Loucy (cell line): Measurements from ENCODE around the gene CIB4.

ENCODE experiments used
- H2AFZ ChIP-seq: fragments of 200-600 bp; sonication (generic); 2 replicates; pipeline ENCODE4 v1.6.0; 2016; ENCODE audit warnings: antibody characterized with exemption, mild to moderate bottlenecking, low read length, moderate library complexity
- H3F3A ChIP-seq: fragments of 200-600 bp; 2 replicates; pipeline ENCODE4 v1.6.0; 2016; ENCODE audit warnings: antibody characterized with exemption, low read depth, mild to moderate bottlenecking
- H3K27me3 ChIP-seq: fragments of 200-600 bp; sonication (generic); 2 replicates; pipeline ENCODE4 v1.6.1; 2014; ENCODE audit warnings: low read length, mild to moderate bottlenecking; ENCODE audit not compliant: insufficient read depth, poor library complexity, severe bottlenecking
- H3K36me3 ChIP-seq: fragments of 200-600 bp; sonication (generic); 2 replicates; pipeline ENCODE4 v1.6.1; 2016; ENCODE audit warnings: low read length; ENCODE audit not compliant: insufficient read depth
- H3K4me1 ChIP-seq: fragments of 200-600 bp; sonication (generic); 2 replicates; pipeline ENCODE4 v1.5.1; 2014; ENCODE audit warnings: low read length, mild to moderate bottlenecking; ENCODE audit not compliant: insufficient read depth, poor library complexity, severe bottlenecking
- H3K4me2 ChIP-seq: fragments of 200-600 bp; sonication (generic); 2 replicates; pipeline ENCODE4 v1.6.0; 2014; ENCODE audit warnings: antibody characterized with exemption, low read length, low read depth, mild to moderate bottlenecking; ENCODE audit not compliant: poor library complexity, severe bottlenecking
- H3K4me3 ChIP-seq: fragments of 200-600 bp; sonication (generic); 2 replicates; pipeline ENCODE4 v1.5.1; 2014; ENCODE audit warnings: low read length, mild to moderate bottlenecking, mixed read lengths; ENCODE audit not compliant: poor library complexity, severe bottlenecking
- H3K79me2 ChIP-seq: fragments of 200-600 bp; sonication (generic); 2 replicates; pipeline ENCODE4 v1.6.1; 2014; ENCODE audit warnings: low read length; ENCODE audit not compliant: insufficient read depth
- H3K9ac ChIP-seq: fragments of 200-600 bp; sonication (generic); 2 replicates; pipeline ENCODE4 v1.6.0; 2014; ENCODE audit warnings: mild to moderate bottlenecking, low read depth, low read length, moderate library complexity; ENCODE audit not compliant: poor library complexity, severe bottlenecking
- H3K9me2 ChIP-seq: fragments of 200-600 bp; sonication (generic); replicated peaks from 2 replicates; pipeline ENCODE4 v1.6.1; 2016; ENCODE audit warnings: low read depth, low read length, mixed read lengths
- H3K9me3 ChIP-seq: fragments of 200-600 bp; sonication (generic); 2 replicates; pipeline ENCODE4 v1.6.1; 2014; ENCODE audit warnings: mild to moderate bottlenecking, antibody characterized with exemption, low read length, low read depth; ENCODE audit not compliant: insufficient read depth
- H4K20me1 ChIP-seq: fragments of 200-600 bp; sonication (generic); 2 replicates; pipeline ENCODE4 v1.6.0; 2014; ENCODE audit warnings: antibody characterized with exemption, low read length, mild to moderate bottlenecking; ENCODE audit not compliant: insufficient read depth, poor library complexity, severe bottlenecking
- EZH2phosphoT487 ChIP-seq: fragments of 200-600 bp; IDR thresholded peaks from 2 replicates; pipeline ENCODE4 v1.6.1; 2018; ENCODE audit warnings: antibody characterized with exemption, mild to moderate bottlenecking, moderate library complexity, borderline replicate concordance
- TF ChIP-seq, protein P1 (sequence below): fragments of 200-600 bp; sonication (generic); conservative IDR thresholded peaks from 2 replicates; pipeline ENCODE4 v1.5.1; 2014; ENCODE audit warnings: mild to moderate bottlenecking, antibody characterized with exemption, low read length

Gene CIB4

GRCh38 chr2:26584191-26584590 is 57.0 kb downstream of the CIB4 start:
- Histone ChIP-seq H3K9me3 (no peaks in the 10 kb centered on the region), H3K9ac (no peak overlapping the region), H3K4me2 (no peak overlapping the region), H3K27me3 (no peaks in the 10 kb centered on the region), H3K4me1 (no peaks in the 10 kb centered on the region), H3F3A (no peaks in the 10 kb centered on the region), H3K36me3 (no peaks in the 10 kb centered on the region), H2AFZ (no peak overlapping the region), H4K20me1 (no peaks in the 10 kb centered on the region), H3K4me3 (no peak overlapping the region), H3K79me2 (no peaks in the 10 kb centered on the region), H3K9me2 (no peaks in the 10 kb centered on the region)
- no peak for TF ChIP-seq EZH2phosphoT487
- TF ChIP-seq, protein P1, sequence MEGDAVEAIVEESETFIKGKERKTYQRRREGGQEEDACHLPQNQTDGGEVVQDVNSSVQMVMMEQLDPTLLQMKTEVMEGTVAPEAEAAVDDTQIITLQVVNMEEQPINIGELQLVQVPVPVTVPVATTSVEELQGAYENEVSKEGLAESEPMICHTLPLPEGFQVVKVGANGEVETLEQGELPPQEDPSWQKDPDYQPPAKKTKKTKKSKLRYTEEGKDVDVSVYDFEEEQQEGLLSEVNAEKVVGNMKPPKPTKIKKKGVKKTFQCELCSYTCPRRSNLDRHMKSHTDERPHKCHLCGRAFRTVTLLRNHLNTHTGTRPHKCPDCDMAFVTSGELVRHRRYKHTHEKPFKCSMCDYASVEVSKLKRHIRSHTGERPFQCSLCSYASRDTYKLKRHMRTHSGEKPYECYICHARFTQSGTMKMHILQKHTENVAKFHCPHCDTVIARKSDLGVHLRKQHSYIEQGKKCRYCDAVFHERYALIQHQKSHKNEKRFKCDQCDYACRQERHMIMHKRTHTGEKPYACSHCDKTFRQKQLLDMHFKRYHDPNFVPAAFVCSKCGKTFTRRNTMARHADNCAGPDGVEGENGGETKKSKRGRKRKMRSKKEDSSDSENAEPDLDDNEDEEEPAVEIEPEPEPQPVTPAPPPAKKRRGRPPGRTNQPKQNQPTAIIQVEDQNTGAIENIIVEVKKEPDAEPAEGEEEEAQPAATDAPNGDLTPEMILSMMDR, result no peak

DNA sequence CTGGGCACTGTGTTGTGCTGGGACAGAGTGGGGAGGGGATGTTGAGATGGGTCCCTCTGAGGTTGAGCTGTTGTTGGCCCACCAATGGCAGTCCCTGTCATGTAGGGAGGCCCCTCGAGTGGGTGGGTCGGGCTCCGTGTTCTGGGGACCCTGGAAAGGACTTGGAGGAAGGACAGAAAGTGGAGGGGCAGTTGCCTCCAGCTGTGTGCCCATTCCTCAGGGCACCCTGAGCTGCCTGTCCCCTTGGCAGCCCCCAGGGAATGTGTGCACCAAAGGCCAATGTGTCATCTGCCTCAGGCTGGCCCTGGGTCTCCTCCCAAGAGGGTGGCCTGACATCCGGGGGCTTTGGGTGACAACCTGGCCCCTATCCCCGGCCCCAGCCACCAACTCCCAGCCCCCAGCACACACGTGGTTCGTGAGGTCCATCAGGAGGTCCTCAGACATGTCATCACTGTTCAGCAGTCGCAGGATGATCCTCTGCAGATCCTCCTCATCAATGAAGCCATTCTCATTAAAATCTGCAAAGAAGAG is 57.7 kb downstream of the CIB4 start:
- H3K27me3 ChIP-seq, result no peaks in the 10 kb centered on the region
- H3K36me3 ChIP-seq, result no peaks in the 10 kb centered on the region
- H3K9me2 ChIP-seq, result no peaks in the 10 kb centered on the region
- no peak overlapping the region for H3K4me3 ChIP-seq
- H3F3A ChIP-seq, result no peaks in the 10 kb centered on the region
- H3K9ac ChIP-seq, result no peak overlapping the region
- H4K20me1 ChIP-seq, result no peaks in the 10 kb centered on the region
- H2AFZ ChIP-seq, result no peak overlapping the region
- H3K4me1 ChIP-seq, result no peaks in the 10 kb centered on the region
- H3K4me2 ChIP-seq, result no peak overlapping the region
- H3K79me2 ChIP-seq, result no peaks in the 10 kb centered on the region
- TF ChIP-seq, protein P1, result no peak
- TF ChIP-seq EZH2phosphoT487, result no peak
- H3K9me3 ChIP-seq, result no peaks in the 10 kb centered on the region

DNA sequence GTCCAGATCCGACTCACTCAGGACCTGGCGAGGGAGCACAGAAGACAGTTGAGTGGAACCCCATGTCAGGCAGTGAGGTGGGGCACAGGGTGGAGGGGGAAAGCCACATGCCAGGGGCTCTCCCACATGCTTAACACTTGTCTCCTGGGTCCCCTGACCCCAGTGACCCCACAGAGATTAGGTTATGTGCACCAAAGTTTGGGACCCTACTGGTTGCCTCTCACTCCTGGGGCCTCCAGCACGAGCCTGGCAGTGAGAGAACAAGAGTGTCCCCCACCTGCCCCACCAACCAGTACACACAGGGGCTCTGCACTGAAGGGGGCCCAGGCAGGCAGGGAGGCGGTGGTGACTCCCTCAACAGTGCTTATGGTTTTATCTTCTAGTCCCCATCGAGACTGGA is 58.3 kb downstream of the CIB4 start:
- no peak overlapping the region for H3K9ac ChIP-seq
- no peaks in the 10 kb centered on the region for H4K20me1 ChIP-seq
- H3K79me2 ChIP-seq, result no peaks in the 10 kb centered on the region
- no peaks in the 10 kb centered on the region for H3K4me1 ChIP-seq
- no peaks in the 10 kb centered on the region for H3F3A ChIP-seq
- no peak overlapping the region for H3K4me3 ChIP-seq
- H3K4me2 ChIP-seq, result no peak overlapping the region
- H3K9me3 ChIP-seq, result no peaks in the 10 kb centered on the region
- H3K9me2 ChIP-seq, result no peaks in the 10 kb centered on the region
- no peak overlapping the region for H2AFZ ChIP-seq
- H3K27me3 ChIP-seq, result no peaks in the 10 kb centered on the region
- TF ChIP-seq EZH2phosphoT487, result no peak
- TF ChIP-seq, protein P1, result no peak
- no peaks in the 10 kb centered on the region for H3K36me3 ChIP-seq
